ENCODE data around the gene KCTD1.

The KCTD1 gene

DNA sequence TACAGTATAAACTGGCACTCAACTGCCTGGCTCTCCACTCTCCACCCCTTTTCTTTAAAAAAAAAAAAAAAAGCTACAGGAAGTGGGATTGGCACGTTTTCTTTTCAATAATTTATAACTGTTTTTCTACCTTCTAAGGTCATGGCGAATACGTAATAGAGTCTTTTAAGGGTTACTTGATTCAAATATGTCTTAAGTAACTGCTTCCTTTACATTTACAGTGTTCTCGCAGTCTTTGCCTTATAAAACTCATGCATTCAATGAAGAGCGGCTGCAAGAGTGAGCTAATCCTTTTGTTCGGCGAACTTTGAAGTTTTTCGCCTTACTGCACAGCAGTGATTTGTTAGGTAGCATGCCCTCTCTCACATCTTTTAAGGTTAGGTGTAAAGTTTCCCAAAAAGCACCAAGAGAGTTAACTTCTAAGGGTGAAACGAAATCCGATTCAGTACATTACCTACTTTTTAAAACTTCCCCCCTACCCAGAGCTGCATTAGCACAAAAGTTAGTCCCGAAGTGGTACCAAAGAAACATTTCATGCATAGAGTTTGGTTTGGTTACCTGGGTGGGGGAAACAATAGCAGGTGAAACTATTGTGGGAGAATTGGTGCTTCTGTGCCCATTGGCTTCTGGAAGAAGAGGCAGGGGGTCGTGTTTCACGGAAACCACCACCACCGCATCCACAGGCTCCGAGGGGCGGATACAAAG lies 2.0 kb downstream of the KCTD1 start:
- peaks cover 10% of the 10 kb centered on the region for H4K20me1 ChIP-seq (ENCODE audit: insufficient read depth, low read length, poor library complexity, severe bottlenecking)
- no peaks in the 10 kb centered on the region for H3K9me3 ChIP-seq (ENCODE audit: insufficient read depth, low read depth, low read length)
- H3K9me2 ChIP-seq (replicated peaks; ENCODE audit: low read depth, low read length): no peaks in the 10 kb centered on the region
- no peaks in the 10 kb centered on the region for H3K36me3 ChIP-seq (ENCODE audit: insufficient read depth, low read length)
- peak overlapping the region; percentile 65 for H3K4me3 ChIP-seq (ENCODE audit: low read length, poor library complexity, severe bottlenecking)
- H3K4me2 ChIP-seq (ENCODE audit: low read depth, low read length, poor library complexity, severe bottlenecking): peak overlapping the region; percentile 74
- TF ChIP-seq, protein P1, sequence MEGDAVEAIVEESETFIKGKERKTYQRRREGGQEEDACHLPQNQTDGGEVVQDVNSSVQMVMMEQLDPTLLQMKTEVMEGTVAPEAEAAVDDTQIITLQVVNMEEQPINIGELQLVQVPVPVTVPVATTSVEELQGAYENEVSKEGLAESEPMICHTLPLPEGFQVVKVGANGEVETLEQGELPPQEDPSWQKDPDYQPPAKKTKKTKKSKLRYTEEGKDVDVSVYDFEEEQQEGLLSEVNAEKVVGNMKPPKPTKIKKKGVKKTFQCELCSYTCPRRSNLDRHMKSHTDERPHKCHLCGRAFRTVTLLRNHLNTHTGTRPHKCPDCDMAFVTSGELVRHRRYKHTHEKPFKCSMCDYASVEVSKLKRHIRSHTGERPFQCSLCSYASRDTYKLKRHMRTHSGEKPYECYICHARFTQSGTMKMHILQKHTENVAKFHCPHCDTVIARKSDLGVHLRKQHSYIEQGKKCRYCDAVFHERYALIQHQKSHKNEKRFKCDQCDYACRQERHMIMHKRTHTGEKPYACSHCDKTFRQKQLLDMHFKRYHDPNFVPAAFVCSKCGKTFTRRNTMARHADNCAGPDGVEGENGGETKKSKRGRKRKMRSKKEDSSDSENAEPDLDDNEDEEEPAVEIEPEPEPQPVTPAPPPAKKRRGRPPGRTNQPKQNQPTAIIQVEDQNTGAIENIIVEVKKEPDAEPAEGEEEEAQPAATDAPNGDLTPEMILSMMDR (conservative IDR thresholded peaks at IDR 0.05; ENCODE audit: low read length): no peak
- TF ChIP-seq EZH2phosphoT487 (IDR thresholded peaks at IDR 0.05; ENCODE audit: borderline replicate concordance): no peak
- H3K79me2 ChIP-seq (ENCODE audit: insufficient read depth, low read length): peaks cover 29% of the 10 kb centered on the region
- H3K4me1 ChIP-seq (ENCODE audit: insufficient read depth, low read length, poor library complexity, severe bottlenecking): peaks cover 61% of the 10 kb centered on the region
- no peaks in the 10 kb centered on the region for H3K27me3 ChIP-seq (ENCODE audit: insufficient read depth, low read length, poor library complexity, severe bottlenecking)
- H3F3A ChIP-seq (ENCODE audit: low read depth): 0 out of 2 replicates have a peak, but pooled peaks cover 3% of the 10 kb centered on the region
- no peak overlapping the region for H2AFZ ChIP-seq (ENCODE audit: low read length)
- H3K9ac ChIP-seq (ENCODE audit: low read depth, low read length, poor library complexity, severe bottlenecking): peak overlapping the region; percentile 33

DNA sequence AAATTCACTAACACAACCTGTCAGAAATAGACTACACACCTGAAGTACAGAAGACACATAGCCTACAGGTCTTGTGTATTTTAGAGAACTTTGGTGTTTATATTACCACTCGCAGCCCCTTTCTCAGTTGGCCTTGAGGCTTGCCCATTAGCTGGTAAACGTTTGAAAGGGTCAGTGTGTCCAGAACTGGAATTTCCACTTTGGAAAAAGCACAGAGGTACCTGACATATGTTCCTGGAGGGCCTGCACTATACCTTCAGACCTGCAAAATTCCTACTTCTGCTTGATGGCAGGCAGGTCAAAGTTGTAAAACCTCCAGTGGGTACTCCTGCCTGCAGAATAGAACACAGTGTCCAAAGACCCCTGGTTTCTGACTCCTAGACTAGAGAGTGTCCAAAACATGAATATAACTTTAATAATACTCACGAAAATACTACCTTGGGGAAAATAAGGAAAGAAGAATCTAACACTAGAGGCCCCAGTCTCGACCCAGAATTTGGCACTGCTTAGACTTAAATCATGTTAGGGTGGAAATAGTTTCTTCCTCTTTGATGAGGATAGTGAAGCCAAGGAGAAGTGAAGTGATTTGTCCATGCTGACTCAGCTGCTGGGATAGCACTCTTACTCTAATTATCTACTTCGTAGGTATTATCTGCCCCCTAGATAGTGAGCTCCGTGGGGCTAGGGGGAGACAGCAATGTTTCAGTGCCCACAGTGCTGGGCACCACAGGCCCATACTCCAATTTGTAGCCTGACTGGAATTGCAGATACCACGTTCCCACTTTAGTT lies 2.8 kb downstream of the KCTD1 start:
- H3F3A ChIP-seq (ENCODE audit: low read depth): 0 out of 2 replicates have a peak, but pooled peaks cover 3% of the 10 kb centered on the region
- no peaks in the 10 kb centered on the region for H3K9me3 ChIP-seq (ENCODE audit: insufficient read depth, low read depth, low read length)
- no peak overlapping the region for H2AFZ ChIP-seq (ENCODE audit: low read length)
- TF ChIP-seq, protein P1 (conservative IDR thresholded peaks at IDR 0.05; ENCODE audit: low read length): no peak
- TF ChIP-seq EZH2phosphoT487 (IDR thresholded peaks at IDR 0.05; ENCODE audit: borderline replicate concordance): no peak
- peak overlapping the region; percentile 74 for H3K4me2 ChIP-seq (ENCODE audit: low read depth, low read length, poor library complexity, severe bottlenecking)
- peak overlapping the region; percentile 33 for H3K9ac ChIP-seq (ENCODE audit: low read depth, low read length, poor library complexity, severe bottlenecking)
- H3K79me2 ChIP-seq (ENCODE audit: insufficient read depth, low read length): peaks cover 36% of the 10 kb centered on the region
- peaks cover 10% of the 10 kb centered on the region for H4K20me1 ChIP-seq (ENCODE audit: insufficient read depth, low read length, poor library complexity, severe bottlenecking)
- H3K9me2 ChIP-seq (replicated peaks; ENCODE audit: low read depth, low read length): no peaks in the 10 kb centered on the region
- no peaks in the 10 kb centered on the region for H3K36me3 ChIP-seq (ENCODE audit: insufficient read depth, low read length)
- no peaks in the 10 kb centered on the region for H3K27me3 ChIP-seq (ENCODE audit: insufficient read depth, low read length, poor library complexity, severe bottlenecking)
- peak overlapping the region; percentile 65 for H3K4me3 ChIP-seq (ENCODE audit: low read length, poor library complexity, severe bottlenecking)
- peaks cover 69% of the 10 kb centered on the region for H3K4me1 ChIP-seq (ENCODE audit: insufficient read depth, low read length, poor library complexity, severe bottlenecking)

DNA sequence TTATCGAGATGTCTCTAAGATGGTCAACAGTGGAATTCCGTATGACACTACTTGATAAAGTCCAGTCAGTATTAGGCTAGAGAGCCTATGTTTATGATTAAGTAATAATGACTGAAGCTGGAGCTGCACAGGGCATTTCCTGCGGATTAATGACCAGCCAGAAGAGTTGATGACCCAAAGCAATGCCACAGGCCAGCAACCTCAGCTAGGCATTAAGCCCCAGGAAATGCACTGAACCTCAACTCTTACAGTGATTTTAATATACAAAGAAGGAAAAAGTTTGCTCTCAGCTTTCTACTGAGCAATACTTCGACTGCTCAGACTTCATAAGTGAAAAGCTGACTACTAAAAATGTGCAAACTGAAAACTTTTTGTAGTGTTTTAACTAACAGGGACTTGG lies 3.9 kb downstream of the KCTD1 start:
- no peaks in the 10 kb centered on the region for H3K36me3 ChIP-seq (ENCODE audit: insufficient read depth, low read length)
- no peaks in the 10 kb centered on the region for H3K9me2 ChIP-seq (replicated peaks; ENCODE audit: low read depth, low read length)
- H3K4me2 ChIP-seq (ENCODE audit: low read depth, low read length, poor library complexity, severe bottlenecking): peak overlapping the region; percentile 74
- H3K4me3 ChIP-seq (ENCODE audit: low read length, poor library complexity, severe bottlenecking): peak overlapping the region; percentile 65
- no peaks in the 10 kb centered on the region for H3K27me3 ChIP-seq (ENCODE audit: insufficient read depth, low read length, poor library complexity, severe bottlenecking)
- H3K9ac ChIP-seq (ENCODE audit: low read depth, low read length, poor library complexity, severe bottlenecking): no peak overlapping the region
- 0 out of 2 replicates have a peak, but pooled peaks cover 3% of the 10 kb centered on the region for H3F3A ChIP-seq (ENCODE audit: low read depth)
- peaks cover 10% of the 10 kb centered on the region for H4K20me1 ChIP-seq (ENCODE audit: insufficient read depth, low read length, poor library complexity, severe bottlenecking)
- H3K4me1 ChIP-seq (ENCODE audit: insufficient read depth, low read length, poor library complexity, severe bottlenecking): peaks cover 70% of the 10 kb centered on the region
- H3K79me2 ChIP-seq (ENCODE audit: insufficient read depth, low read length): peaks cover 36% of the 10 kb centered on the region
- no peaks in the 10 kb centered on the region for H3K9me3 ChIP-seq (ENCODE audit: insufficient read depth, low read depth, low read length)
- no peak for TF ChIP-seq EZH2phosphoT487 (IDR thresholded peaks at IDR 0.05; ENCODE audit: borderline replicate concordance)
- TF ChIP-seq, protein P1 (conservative IDR thresholded peaks at IDR 0.05; ENCODE audit: low read length): no peak
- no peak overlapping the region for H2AFZ ChIP-seq (ENCODE audit: low read length)
